IMR-90 (cell line): ENCODE measurements around the gene ERBB4. TPM values are rescaled to one million over a fixed set of nuclear protein-coding genes. Genes with fewer than 3 reads are reported as not detected.

Experiments used
- ATAC-seq: fragments of 200-7000 bp; cut with Tn5 transposase; 2 replicates; pipeline ENCODE4 v1.9.1; 2020; ENCODE audit warnings: low read depth, mild to moderate bottlenecking, moderate library complexity
- BruUV-seq: library from RNA; stranded (reverse); fragments of 400-500 nt; replicated peaks from 2 replicates; lab custom pipeline; 2021; lab: Mats Ljungman, UMichigan
- CTCF ChIA-PET: fragments of 300-600 bp; formaldehyde crosslinking; extraction: SDS; loops from one replicate; lab custom pipeline; 2021; ENCODE audit warnings: antibody characterized with exemption; lab: Yijun Ruan, JAX
- POLR2A ChIA-PET: fragments of 300-600 bp; sonication (Branson Sonifier 250); formaldehyde crosslinking; loops from one replicate; lab custom pipeline; 2022; ENCODE audit warnings: antibody characterized with exemption; ENCODE audit not compliant: unreplicated experiment; lab: Charles Lee
- DNase-seq: peaks from one replicate; pipeline ENCODE4 v3.0.0; 2013
- H2AFZ ChIP-seq: replicated peaks from 2 replicates; pipeline ENCODE3; 2013; ENCODE audit warnings: low read length, mild to moderate bottlenecking; ENCODE audit not compliant: poor library complexity
- H2AK5ac ChIP-seq: 2 replicates; pipeline ENCODE4 v1.6.1; 2013; ENCODE audit warnings: low read depth, low read length, inconsistent platforms
- H2AK9ac ChIP-seq: replicated peaks from 2 replicates; pipeline ENCODE3; 2013; ENCODE audit warnings: mild to moderate bottlenecking, low read depth, low read length, moderate library complexity; ENCODE audit not compliant: poor library complexity
- H2BK120ac ChIP-seq: 2 replicates; pipeline ENCODE4 v1.6.1; 2013; ENCODE audit warnings: low read depth, low read length, inconsistent platforms
- H2BK15ac ChIP-seq: 3 replicates; pipeline ENCODE4 v1.6.1; 2013; ENCODE audit warnings: low read depth, low read length, inconsistent platforms
- H2BK20ac ChIP-seq: 2 replicates; pipeline ENCODE4 v1.6.1; 2013; ENCODE audit warnings: low read depth, mild to moderate bottlenecking, inconsistent platforms, low read length, moderate library complexity
- H2BK5ac ChIP-seq: 2 replicates; pipeline ENCODE4 v1.6.1; 2013; ENCODE audit warnings: mild to moderate bottlenecking, low read depth, low read length, inconsistent platforms; ENCODE audit not compliant: poor library complexity, severe bottlenecking
- H3K14ac ChIP-seq: replicated peaks from 2 replicates; pipeline ENCODE4 v1.6.1; 2013; ENCODE audit warnings: low read depth, low read length, inconsistent platforms
- H3K18ac ChIP-seq: 2 replicates; pipeline ENCODE4 v1.6.1; 2013; ENCODE audit warnings: low read depth, low read length, control low read depth
- H3K23ac ChIP-seq: 2 replicates; pipeline ENCODE4 v1.6.1; 2013; ENCODE audit warnings: low read depth, low read length, inconsistent platforms
- H3K27ac ChIP-seq: 2 replicates; pipeline ENCODE4 v1.5.1; 2013; ENCODE audit warnings: mild to moderate bottlenecking, control low read depth, low read length; ENCODE audit not compliant: insufficient read depth
- H3K27me3 ChIP-seq: 2 replicates; pipeline ENCODE4 v1.6.1; 2013; ENCODE audit warnings: low read length; ENCODE audit not compliant: control insufficient read depth, insufficient read depth
- H3K36me3 ChIP-seq: 2 replicates; pipeline ENCODE4 v1.6.1; 2013; ENCODE audit warnings: low read length, mixed read lengths; ENCODE audit not compliant: control insufficient read depth, insufficient read depth
- H3K4ac ChIP-seq: 2 replicates; pipeline ENCODE4 v1.6.1; 2013; ENCODE audit warnings: low read depth, low read length, inconsistent platforms
- H3K4me1 ChIP-seq: 2 replicates; pipeline ENCODE4 v1.6.1; 2013; ENCODE audit warnings: low read length, mixed read lengths; ENCODE audit not compliant: control insufficient read depth, insufficient read depth
- H3K4me2 ChIP-seq: 2 replicates; pipeline ENCODE4 v1.6.1; 2013; ENCODE audit warnings: low read depth, mild to moderate bottlenecking, control low read depth, low read length, moderate library complexity
- H3K4me3 ChIP-seq: 2 replicates; pipeline ENCODE4 v1.5.1; 2013; ENCODE audit warnings: low read depth, mild to moderate bottlenecking, control low read depth, low read length, moderate library complexity; ENCODE audit not compliant: insufficient read depth
- H3K56ac ChIP-seq: 2 replicates; pipeline ENCODE4 v1.6.1; 2013; ENCODE audit warnings: low read length, inconsistent platforms; ENCODE audit not compliant: insufficient read depth; ENCODE audit errors: extremely low read depth
- H3K79me1 ChIP-seq, 2 experiments: 2 replicates each; pipeline ENCODE4 v1.6.1; 2013; ENCODE audit warnings: low read length in 2 of 2, inconsistent platforms in 1 of 2, low read depth in 1 of 2
- H3K9ac ChIP-seq: 2 replicates; pipeline ENCODE4 v1.6.1; 2013; ENCODE audit warnings: low read depth, low read length, control low read depth
- H3K9me1 ChIP-seq: 2 replicates; pipeline ENCODE4 v1.6.1; 2013; ENCODE audit warnings: low read length, inconsistent platforms; ENCODE audit not compliant: insufficient read depth
- H3K9me3 ChIP-seq: 2 replicates; pipeline ENCODE4 v1.6.1; 2013; ENCODE audit warnings: low read length; ENCODE audit not compliant: control insufficient read depth, insufficient read depth
- H4K20me1 ChIP-seq: 2 replicates; pipeline ENCODE4 v1.6.1; 2013; ENCODE audit warnings: low read length, inconsistent platforms; ENCODE audit not compliant: insufficient read depth
- H4K5ac ChIP-seq: 2 replicates; pipeline ENCODE4 v1.6.1; 2013; ENCODE audit warnings: mild to moderate bottlenecking, low read depth, low read length, control low read depth
- H4K8ac ChIP-seq, 2 experiments: 2 replicates each; pipeline ENCODE4 v1.6.1; 2013; ENCODE audit warnings: low read depth in 2 of 2, low read length in 2 of 2, control low read depth in 1 of 2, inconsistent platforms in 1 of 2
- H4K91ac ChIP-seq: 2 replicates; pipeline ENCODE4 v1.6.1; 2013; ENCODE audit warnings: low read depth, low read length, inconsistent platforms; ENCODE audit not compliant: insufficient read depth
- BHLHE40 ChIP-seq: fragments of 150-350 bp; IDR thresholded peaks from 2 replicates; pipeline ENCODE4 v1.6.1; 2016; ENCODE audit warnings: mild to moderate bottlenecking, low read depth, low read length
- CHD1 ChIP-seq: IDR thresholded peaks from 2 replicates; pipeline ENCODE4 v1.6.1; 2012; ENCODE audit warnings: low read depth, low read length, improper control_type of control experiment
- FOS ChIP-seq: fragments of 150-350 bp; IDR thresholded peaks from 2 replicates; pipeline ENCODE4 v1.6.1; 2016; ENCODE audit warnings: low read depth, low read length
- MXI1 ChIP-seq: IDR thresholded peaks from 2 replicates; pipeline ENCODE4 v1.6.1; 2012; ENCODE audit warnings: low read depth, mild to moderate bottlenecking, low read length, moderate library complexity, borderline replicate concordance
- RAD21 ChIP-seq: IDR thresholded peaks from 2 replicates; pipeline ENCODE4 v1.6.1; 2012; ENCODE audit warnings: low read length, improper control_type of control experiment
- RFX5 ChIP-seq: IDR thresholded peaks from 2 replicates; pipeline ENCODE4 v1.8.0; 2012; ENCODE audit warnings: low read depth, mild to moderate bottlenecking, low read length, moderate library complexity
- dilution Hi-C: fragments of 300-500 bp; cut with HindIII; formaldehyde crosslinking; loops from one replicate; pipeline ENCODE4 v1.14.3; 2018; ENCODE audit warnings: low sequenced_read_pairs; ENCODE audit not compliant: unreplicated experiment
- in situ Hi-C: fragments of 300-500 bp; cut with MboI; formaldehyde crosslinking; loops from 3 replicates; pipeline ENCODE4 v1.14.3; 2019; ENCODE audit warnings: low sequenced_read_pairs, inconsistent platforms, mixed read lengths
- intact Hi-C: fragments of 100-400 bp; cut with micrococcal nuclease; formaldehyde crosslinking; loops from 2 replicates; pipeline ENCODE4 v1.10.0; 2022
- polyA plus RNA-seq, 3 experiments: library from polyadenylated mRNA; depleted of rRNA; stranded (reverse); fragments of >200 nt; gene quantifications; 2 replicates each; pipeline ENCODE4 v1.2.3, GENCODE V29; 2012; ENCODE audit warnings: low replicate concordance in 1 of 3
- total RNA-seq: library from RNA; depleted of rRNA; stranded (reverse); fragments of >200 nt; gene quantifications from 2 replicates; pipeline ENCODE4 v1.2.3, GENCODE V29; 2012
- TF ChIP-seq, protein P1 (sequence below): conservative IDR thresholded peaks from 2 replicates; pipeline ENCODE4 v1.5.1; 2012; ENCODE audit warnings: mild to moderate bottlenecking, low read depth, low read length, improper control_type of control experiment

Gene ERBB4
- total and polyA plus RNA-seq, 2 of the 4 experiments (the other 2 are of a cell fraction) = not detected

DNA sequence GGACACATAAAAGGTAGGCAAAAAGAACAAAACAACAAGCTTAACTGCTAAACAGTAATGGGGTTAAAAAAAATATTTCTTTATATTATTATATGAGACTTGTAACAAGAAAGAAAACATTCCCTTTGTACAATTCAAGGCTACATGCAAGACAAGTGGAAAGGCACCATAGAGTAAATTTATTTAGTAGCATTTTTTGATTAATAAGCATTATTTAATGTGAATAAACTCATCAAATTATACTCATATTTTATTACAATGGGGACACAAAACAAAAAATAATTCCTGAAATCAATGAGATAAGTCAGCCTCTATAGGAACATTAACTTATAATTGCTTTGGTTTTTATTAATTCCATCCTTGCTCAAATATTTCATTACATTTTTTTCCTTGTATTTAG, 809.2 kb downstream of the ERBB4 start:
- no peaks in the 10 kb centered on the region for H3K4me1 ChIP-seq
- no peaks in the 10 kb centered on the region for H4K20me1 ChIP-seq
- H3K56ac ChIP-seq = no peak overlapping the region
- DNase-seq (no peak), ATAC-seq (no peak)
- no peak overlapping the region for H3K18ac ChIP-seq
- in situ Hi-C loops = no loop called here
- H4K5ac ChIP-seq = no peak overlapping the region
- no peak overlapping the region for H3K23ac ChIP-seq
- BruUV-seq = no TSS peak
- intact Hi-C loops = no loop called here
- H2AK5ac ChIP-seq = no peak overlapping the region
- H3K4ac ChIP-seq = no peak overlapping the region
- no peaks in the 10 kb centered on the region for H3K9me1 ChIP-seq
- no peak overlapping the region for H4K8ac ChIP-seq
- H3K27me3 ChIP-seq = no peaks in the 10 kb centered on the region
- no peak overlapping the region for H3K4me2 ChIP-seq
- H3K27ac ChIP-seq = no peak overlapping the region
- H3K14ac ChIP-seq = no peak overlapping the region
- H3K9ac ChIP-seq = no peak overlapping the region
- no peak overlapping the region for H3K4me3 ChIP-seq
- no peak overlapping the region for H2AK9ac ChIP-seq
- no peak overlapping the region for H2BK120ac ChIP-seq
- no peak overlapping the region for H2BK20ac ChIP-seq
- POLR2A ChIA-PET = no interaction called here
- no peak overlapping the region for H4K91ac ChIP-seq
- no peaks in the 10 kb centered on the region for H3K36me3 ChIP-seq
- dilution Hi-C loops = no loop called here
- CTCF ChIA-PET = interaction anchor here (1.1 kb wide), 1 partner anchor 16 kb away, joined by 3 read pairs; no protein-coding TSS in a partner anchor
- H2AFZ ChIP-seq = no peak overlapping the region
- no peak overlapping the region for H2BK5ac ChIP-seq
- H3K9me3 ChIP-seq = peaks cover 1% of the 10 kb centered on the region; the same call in 1 of the 2 replicates
- no peak for TF ChIP-seq FOS
- TF ChIP-seq CHD1 = no peak
- no peak for TF ChIP-seq RFX5
- no peak for TF ChIP-seq BHLHE40
- no peak for TF ChIP-seq MXI1
- no peak for TF ChIP-seq RAD21
- TF ChIP-seq, protein P1, sequence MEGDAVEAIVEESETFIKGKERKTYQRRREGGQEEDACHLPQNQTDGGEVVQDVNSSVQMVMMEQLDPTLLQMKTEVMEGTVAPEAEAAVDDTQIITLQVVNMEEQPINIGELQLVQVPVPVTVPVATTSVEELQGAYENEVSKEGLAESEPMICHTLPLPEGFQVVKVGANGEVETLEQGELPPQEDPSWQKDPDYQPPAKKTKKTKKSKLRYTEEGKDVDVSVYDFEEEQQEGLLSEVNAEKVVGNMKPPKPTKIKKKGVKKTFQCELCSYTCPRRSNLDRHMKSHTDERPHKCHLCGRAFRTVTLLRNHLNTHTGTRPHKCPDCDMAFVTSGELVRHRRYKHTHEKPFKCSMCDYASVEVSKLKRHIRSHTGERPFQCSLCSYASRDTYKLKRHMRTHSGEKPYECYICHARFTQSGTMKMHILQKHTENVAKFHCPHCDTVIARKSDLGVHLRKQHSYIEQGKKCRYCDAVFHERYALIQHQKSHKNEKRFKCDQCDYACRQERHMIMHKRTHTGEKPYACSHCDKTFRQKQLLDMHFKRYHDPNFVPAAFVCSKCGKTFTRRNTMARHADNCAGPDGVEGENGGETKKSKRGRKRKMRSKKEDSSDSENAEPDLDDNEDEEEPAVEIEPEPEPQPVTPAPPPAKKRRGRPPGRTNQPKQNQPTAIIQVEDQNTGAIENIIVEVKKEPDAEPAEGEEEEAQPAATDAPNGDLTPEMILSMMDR = no peak
- H3K79me1 ChIP-seq = no peaks in the 10 kb centered on the region
- H2BK15ac ChIP-seq = no peak overlapping the region
